Activated CD4-positive, alpha-beta T cell treated with anti-CD3 and anti-CD28 coated beads, Interleukin-2, amount 10 ng/mL, durations not matched to agents 7 days and 5 days (primary cell): Measurements from ENCODE around the gene KCNT1. TPM values are rescaled to one million over a fixed set of nuclear protein-coding genes. Genes with fewer than 3 reads are reported as not detected.

Experiments
- CTCF ChIA-PET: fragments of 350-600 bp; sonication (Branson Sonifier 250); formaldehyde crosslinking; loops from one replicate; lab custom pipeline; 2021; ENCODE audit warnings: antibody characterized with exemption; lab: Charles Lee
- POLR2A ChIA-PET: fragments of 350-600 bp; sonication (Branson Sonifier 250); formaldehyde crosslinking; loops from one replicate; lab custom pipeline; 2021; ENCODE audit warnings: antibody characterized with exemption; lab: Charles Lee
- DNase-seq: peaks from one replicate; pipeline ENCODE4 v3.0.0-alpha.2; 2020
- H3K27ac Mint-ChIP-seq: one replicate; pipeline ENCODE4 v1.8.0; 2021; ENCODE audit warnings: mild to moderate bottlenecking, moderate library complexity, mixed read lengths
- H3K27me3 Mint-ChIP-seq: one replicate; pipeline ENCODE4 v1.8.0; 2021; ENCODE audit warnings: mixed read lengths
- H3K36me3 Mint-ChIP-seq: one replicate; pipeline ENCODE4 v1.8.0; 2021; ENCODE audit warnings: low read depth, mixed read lengths
- H3K4me1 Mint-ChIP-seq: one replicate; pipeline ENCODE4 v1.8.0; 2021; ENCODE audit warnings: mixed read lengths
- H3K4me3 Mint-ChIP-seq: one replicate; pipeline ENCODE4 v1.8.0; 2021; ENCODE audit warnings: mild to moderate bottlenecking, moderate library complexity, mixed read lengths
- H3K9me3 Mint-ChIP-seq: one replicate; pipeline ENCODE4 v1.8.0; 2021; ENCODE audit warnings: mixed read lengths
- total RNA-seq, 2 experiments: library from RNA; stranded (reverse); gene quantifications; one replicate each; pipeline ENCODE4 v1.2.3, GENCODE V29; 2021

The KCNT1 gene
- total RNA-seq, 2 experiments from 2014 or later = 0.08 TPM; not detected in 1

DNA sequence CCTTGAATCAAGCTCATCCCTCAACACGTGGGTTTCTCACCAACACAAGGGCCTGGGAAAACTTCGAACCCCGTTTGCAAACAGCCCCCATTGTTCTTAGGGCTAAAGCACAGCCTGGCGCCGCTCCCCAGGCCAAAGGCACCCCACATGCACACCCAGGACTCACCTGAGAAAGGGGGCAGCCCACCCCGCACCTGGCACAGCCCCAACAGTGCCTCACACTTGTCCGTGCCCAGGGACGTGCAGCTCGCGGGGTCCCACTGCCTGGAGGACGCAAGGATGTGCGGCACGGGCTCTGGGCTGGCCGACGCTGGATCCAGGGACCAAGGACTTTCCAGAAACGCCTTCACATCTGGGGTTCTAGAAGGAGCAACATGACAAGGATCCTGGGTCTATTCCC lies 5.5 kb upstream of the KCNT1 start:
- no peaks in the 10 kb centered on the region for H3K36me3 Mint-ChIP-seq
- H3K4me3 Mint-ChIP-seq = no peak overlapping the region
- H3K9me3 Mint-ChIP-seq = no peaks in the 10 kb centered on the region
- no peaks in the 10 kb centered on the region for H3K4me1 Mint-ChIP-seq
- H3K27me3 Mint-ChIP-seq = no peaks in the 10 kb centered on the region
- ChIA-PET CTCF (no interaction called here), POLR2A (no interaction called here)
- DNase-seq = no peak
- H3K27ac Mint-ChIP-seq = no peak overlapping the region

DNA sequence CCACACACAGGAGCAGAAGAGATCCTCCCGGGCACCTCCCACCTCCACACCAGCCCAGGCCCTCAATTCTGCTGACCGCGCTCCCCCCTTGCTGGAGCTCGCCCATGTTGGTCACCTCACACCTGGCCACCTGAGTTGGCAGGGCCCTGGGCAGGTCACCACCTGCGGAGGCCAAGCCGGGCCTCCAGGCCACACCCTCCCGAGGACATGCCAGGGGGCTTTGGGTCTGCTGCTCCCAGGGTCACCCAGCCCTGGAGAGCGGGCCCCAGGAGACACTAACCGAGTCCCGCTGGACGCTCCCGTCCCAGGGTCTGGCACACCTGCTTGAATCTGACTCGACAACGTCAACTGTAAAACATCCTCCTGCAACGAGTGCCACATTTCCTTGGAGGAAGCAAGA lies 4.8 kb upstream of the KCNT1 start:
- Mint-ChIP-seq H3K36me3 (no peaks in the 10 kb centered on the region), H3K27me3 (no peaks in the 10 kb centered on the region), H3K4me1 (no peaks in the 10 kb centered on the region), H3K4me3 (no peak overlapping the region), H3K27ac (no peak overlapping the region), H3K9me3 (no peaks in the 10 kb centered on the region)
- no peak for DNase-seq
- ChIA-PET CTCF (no interaction called here), POLR2A (no interaction called here)

DNA sequence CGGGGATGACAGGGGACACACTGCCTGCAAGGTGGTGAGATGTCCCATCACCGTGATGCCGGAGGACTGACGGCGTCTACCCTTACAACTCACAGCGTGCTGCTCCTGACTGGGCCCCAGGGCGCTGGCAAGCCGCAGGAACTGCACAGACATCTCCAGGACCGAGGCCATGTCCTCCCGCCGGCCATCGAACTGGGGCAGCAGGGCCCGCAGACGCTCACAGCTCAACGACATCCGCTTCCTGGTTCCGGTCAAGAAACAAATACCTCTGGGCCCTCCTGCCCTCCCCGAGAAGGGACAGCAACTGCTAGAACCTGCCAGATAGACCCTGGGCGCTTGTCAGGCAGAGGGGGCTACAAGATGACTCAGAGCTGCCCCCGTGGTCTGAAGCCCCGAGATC lies 3.7 kb upstream of the KCNT1 start:
- Mint-ChIP-seq H3K27me3 (no peaks in the 10 kb centered on the region), H3K36me3 (no peaks in the 10 kb centered on the region), H3K4me3 (no peak overlapping the region), H3K9me3 (no peaks in the 10 kb centered on the region), H3K4me1 (no peaks in the 10 kb centered on the region), H3K27ac (no peak overlapping the region)
- DNase-seq = no peak
- ChIA-PET POLR2A (no interaction called here), CTCF (no interaction called here)

DNA sequence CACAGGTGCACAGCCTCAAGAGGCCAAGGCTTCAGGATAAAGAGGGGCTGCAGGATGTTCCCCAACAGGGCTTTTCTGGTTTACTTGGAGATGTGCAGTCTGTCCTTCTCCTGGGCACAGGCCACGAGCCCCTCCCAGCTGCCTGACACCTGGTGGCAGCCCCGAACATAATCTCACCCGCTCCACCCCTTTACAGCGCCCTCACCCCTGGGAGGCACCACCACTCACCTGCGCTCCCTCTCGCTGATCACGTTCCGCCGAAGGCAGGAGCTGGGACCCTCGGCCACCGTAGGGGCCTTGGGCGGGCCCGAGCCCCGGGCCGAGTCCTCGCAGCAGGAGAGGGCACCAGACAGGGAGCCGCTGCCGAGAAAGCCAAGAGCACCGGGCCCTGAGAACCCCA lies 3.2 kb upstream of the KCNT1 start:
- Mint-ChIP-seq H3K36me3 (no peaks in the 10 kb centered on the region), H3K4me3 (no peak overlapping the region), H3K9me3 (no peaks in the 10 kb centered on the region), H3K27me3 (no peaks in the 10 kb centered on the region), H3K27ac (no peak overlapping the region), H3K4me1 (no peaks in the 10 kb centered on the region)
- CTCF ChIA-PET = no interaction called here
- no peak for DNase-seq
- POLR2A ChIA-PET = no interaction called here

DNA sequence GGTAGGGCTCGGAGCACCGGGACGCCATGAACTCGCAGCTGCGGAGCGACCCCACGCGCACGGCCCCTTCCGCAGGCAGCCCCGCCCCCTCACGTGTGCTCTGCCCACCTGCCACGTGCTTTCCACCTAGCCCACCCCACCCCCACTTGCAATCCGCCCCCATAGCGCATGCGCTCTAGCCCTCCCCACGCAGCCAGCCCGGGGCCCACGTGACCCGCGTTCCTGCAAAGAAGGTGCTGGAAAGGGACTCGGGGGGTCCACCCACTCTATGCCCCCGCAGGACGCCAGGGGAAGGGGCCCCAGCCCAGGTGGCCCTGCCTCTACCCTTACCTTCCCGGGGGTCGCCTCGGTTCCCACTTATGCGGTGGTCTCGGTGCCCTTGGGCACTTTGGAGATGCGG lies 2.5 kb upstream of the KCNT1 start, which contains the start of gene SOHLH1:
Gene SOHLH1, minus strand, starts transcription at position 42 of the 400 bp plus-strand sequence. Its CDS starts 14 bp downstream, at position 28.
- Mint-ChIP-seq H3K36me3 (no peaks in the 10 kb centered on the region), H3K9me3 (no peaks in the 10 kb centered on the region), H3K4me3 (no peak within 1 kb of the TSS), H3K4me1 (no peaks in the 10 kb centered on the region), H3K27ac (no peak within 1 kb of the TSS), H3K27me3 (no peaks in the 10 kb centered on the region)
- no peak for DNase-seq
- POLR2A ChIA-PET = no interaction called here
- CTCF ChIA-PET = no interaction called here

DNA sequence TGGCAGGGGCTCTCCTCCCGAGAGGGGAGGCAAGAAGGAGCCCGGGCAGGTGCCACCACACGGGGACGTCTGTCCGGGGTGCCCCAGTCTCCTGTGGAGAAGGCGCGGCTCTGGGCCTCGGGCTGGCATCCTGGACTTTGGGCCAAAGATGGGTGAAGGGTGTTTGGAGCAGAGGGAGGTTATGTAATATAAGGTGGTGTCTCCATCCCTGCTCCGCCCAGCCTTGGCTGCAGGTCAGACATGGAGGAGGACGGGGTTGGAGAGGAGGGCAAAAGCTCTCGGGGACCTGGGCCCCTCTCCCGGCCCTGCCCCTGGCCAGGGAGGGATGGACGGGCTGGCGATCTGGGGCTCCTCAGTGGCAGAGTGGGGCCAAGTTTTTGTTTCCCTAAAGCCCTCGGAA lies 1.5 kb upstream of the KCNT1 start:
- no peak overlapping the region for H3K4me3 Mint-ChIP-seq
- H3K27me3 Mint-ChIP-seq = no peaks in the 10 kb centered on the region
- ChIA-PET POLR2A (no interaction called here), CTCF (no interaction called here)
- H3K9me3 Mint-ChIP-seq = no peaks in the 10 kb centered on the region
- H3K27ac Mint-ChIP-seq = no peak overlapping the region
- H3K36me3 Mint-ChIP-seq = no peaks in the 10 kb centered on the region
- no peaks in the 10 kb centered on the region for H3K4me1 Mint-ChIP-seq
- DNase-seq = no peak

DNA sequence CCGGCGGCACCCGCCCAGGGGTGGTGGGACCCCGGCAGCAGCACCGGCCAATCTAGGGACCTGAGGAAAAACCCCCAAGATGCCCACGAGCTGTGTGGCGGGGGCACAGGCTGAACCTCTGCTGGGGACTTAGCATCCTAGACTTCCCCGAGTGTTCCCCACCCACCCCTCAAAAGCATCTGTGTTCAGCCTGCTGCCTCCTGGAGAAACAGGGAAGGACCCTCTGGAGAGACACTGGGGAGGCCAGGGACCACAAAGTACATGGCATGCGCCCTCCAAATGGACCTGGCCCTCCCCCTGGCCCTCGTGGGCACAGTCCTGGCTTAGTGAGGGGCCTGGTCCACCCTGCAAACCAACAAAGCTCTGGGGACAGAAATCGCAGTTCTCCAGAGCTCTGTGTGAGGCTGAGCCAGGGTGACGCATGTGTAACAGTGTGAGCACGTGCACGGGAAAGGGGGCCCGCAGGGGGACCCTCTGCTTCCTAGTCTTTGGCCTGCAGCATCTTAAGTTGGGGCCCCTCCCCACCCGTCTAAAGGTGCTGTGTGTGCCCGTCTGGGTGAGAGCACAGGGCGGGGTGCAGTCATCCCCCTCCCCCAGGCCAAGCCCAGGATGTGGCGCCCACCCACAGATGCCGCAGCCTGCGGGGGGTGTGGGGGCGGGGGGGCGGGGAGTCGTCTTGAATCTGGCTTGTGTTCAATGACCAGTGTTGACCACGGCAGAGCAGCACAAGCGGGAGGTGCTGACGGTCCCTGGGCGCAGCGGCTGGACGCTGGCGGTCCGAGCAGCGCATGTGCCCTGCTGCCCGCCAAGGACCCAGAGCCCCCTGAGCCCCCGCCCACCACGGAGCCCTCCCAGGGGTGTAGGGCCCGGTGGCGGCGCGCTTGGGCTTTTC lies 672 bp upstream of the KCNT1 start:
- POLR2A ChIA-PET = no interaction called here

DNA sequence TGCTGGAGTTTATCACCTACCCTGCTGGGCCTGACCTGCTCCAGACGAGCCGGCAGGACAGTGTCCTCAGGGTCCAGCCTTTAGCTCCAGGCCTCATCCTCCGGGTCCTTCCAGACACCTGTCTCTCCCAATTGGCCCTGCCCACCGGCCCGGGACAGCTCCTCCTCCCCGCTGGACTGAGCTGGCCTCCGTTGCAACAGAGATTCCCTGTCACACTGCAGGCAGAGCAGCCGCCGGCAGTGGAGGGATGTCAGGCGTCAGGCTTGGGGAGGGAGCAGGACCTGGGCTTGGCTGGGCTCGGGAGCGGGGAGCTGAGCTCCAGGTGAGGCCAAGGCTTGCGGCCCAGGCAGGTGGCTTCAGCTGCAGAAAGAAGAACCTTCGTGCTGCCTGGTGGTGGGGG lies 1.7 kb downstream of the KCNT1 start:
- CTCF ChIA-PET = interaction anchor here (1.4 kb wide), 1 partner anchor 11 kb away, joined by 3 read pairs; no protein-coding TSS in a partner anchor
- H3K36me3 Mint-ChIP-seq = no peaks in the 10 kb centered on the region
- H3K27ac Mint-ChIP-seq = no peak overlapping the region
- no peak for DNase-seq
- POLR2A ChIA-PET = no interaction called here
- H3K4me1 Mint-ChIP-seq = no peaks in the 10 kb centered on the region
- no peaks in the 10 kb centered on the region for H3K27me3 Mint-ChIP-seq
- H3K4me3 Mint-ChIP-seq = no peak overlapping the region
- H3K9me3 Mint-ChIP-seq = no peaks in the 10 kb centered on the region

More for the DNA sequence above, 672 bp upstream of the KCNT1 start:
- CTCF ChIA-PET = no interaction called here
- H3K27me3 Mint-ChIP-seq = no peaks in the 10 kb centered on the region
- H3K27ac Mint-ChIP-seq = no peak overlapping the region
- H3K4me3 Mint-ChIP-seq = no peak overlapping the region
- H3K4me1 Mint-ChIP-seq = no peaks in the 10 kb centered on the region
- no peaks in the 10 kb centered on the region for H3K9me3 Mint-ChIP-seq
- no peaks in the 10 kb centered on the region for H3K36me3 Mint-ChIP-seq
- DNase-seq = no peak

DNA sequence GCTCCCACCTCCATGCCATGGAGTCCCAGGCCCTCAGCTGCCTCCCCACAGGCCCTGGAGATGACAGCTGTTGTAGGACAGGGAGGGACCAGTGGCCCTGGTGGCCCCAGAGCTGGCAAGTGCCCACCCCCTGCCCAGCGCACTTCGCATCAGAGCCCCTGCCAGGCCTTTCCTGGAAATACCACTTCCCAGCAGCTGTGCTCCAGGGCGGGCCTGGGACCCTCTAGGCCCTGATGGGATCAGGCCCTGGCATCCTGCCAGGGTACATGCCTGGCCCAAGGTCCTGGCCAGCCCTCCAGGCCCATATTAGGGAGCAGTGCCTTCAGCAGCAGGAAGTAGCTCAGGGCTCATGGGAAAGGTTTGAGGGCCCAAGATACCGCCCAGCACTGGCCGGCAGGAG lies 2.5 kb downstream of the KCNT1 start:
- no peak overlapping the region for H3K4me3 Mint-ChIP-seq
- no peaks in the 10 kb centered on the region for H3K27me3 Mint-ChIP-seq
- H3K9me3 Mint-ChIP-seq = no peaks in the 10 kb centered on the region
- H3K4me1 Mint-ChIP-seq = no peaks in the 10 kb centered on the region
- no peak overlapping the region for H3K27ac Mint-ChIP-seq
- CTCF ChIA-PET = no interaction called here
- H3K36me3 Mint-ChIP-seq = no peaks in the 10 kb centered on the region
- POLR2A ChIA-PET = no interaction called here
- DNase-seq = no peak

DNA sequence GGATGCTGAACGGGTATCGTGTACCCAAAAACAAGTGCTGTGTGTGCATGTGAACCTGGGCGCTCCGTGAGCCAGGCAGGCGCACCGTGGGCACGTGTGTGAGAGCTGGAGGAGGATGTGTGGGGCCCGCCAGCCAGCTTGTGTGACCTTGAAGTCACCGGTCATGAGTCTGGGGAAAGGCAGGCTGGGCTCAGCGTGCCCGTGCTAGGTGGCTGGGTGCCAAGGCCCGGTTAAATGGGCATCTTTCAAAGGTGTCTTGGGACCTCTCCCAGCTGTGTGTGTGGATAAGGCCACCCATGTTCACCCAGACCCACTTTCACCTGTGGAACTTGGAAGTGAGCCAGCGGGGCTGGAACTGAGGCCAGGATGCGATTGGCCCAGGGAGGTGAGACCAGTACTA lies 3.4 kb downstream of the KCNT1 start:
- no peak for DNase-seq
- Mint-ChIP-seq H3K4me1 (no peaks in the 10 kb centered on the region), H3K27ac (no peak overlapping the region), H3K27me3 (no peaks in the 10 kb centered on the region), H3K36me3 (no peaks in the 10 kb centered on the region), H3K4me3 (no peak overlapping the region), H3K9me3 (no peaks in the 10 kb centered on the region)
- ChIA-PET POLR2A (no interaction called here), CTCF (no interaction called here)

DNA sequence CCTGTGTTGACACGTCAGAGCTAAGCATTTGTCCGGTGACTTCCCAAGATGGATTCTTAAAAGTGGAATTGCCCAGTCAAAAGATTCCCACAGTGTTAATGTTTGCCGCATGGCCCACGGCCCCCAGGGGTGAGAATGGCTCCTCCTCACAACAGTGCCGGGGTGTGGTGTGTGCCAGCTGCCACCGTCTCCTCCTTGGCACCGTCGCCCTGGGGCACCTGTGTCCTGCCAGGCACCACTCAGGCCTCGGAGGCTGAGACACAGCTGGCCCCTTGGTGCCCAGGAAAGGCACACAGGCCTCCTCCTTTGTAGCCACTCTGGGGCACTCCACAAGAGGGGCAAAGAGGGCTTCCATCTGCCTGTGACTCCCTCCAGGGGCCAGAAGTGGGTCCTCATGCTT lies 4.3 kb downstream of the KCNT1 start:
- POLR2A ChIA-PET = no interaction called here
- Mint-ChIP-seq H3K4me3 (no peak overlapping the region), H3K4me1 (no peaks in the 10 kb centered on the region), H3K36me3 (no peaks in the 10 kb centered on the region), H3K27me3 (no peaks in the 10 kb centered on the region), H3K27ac (no peak overlapping the region), H3K9me3 (no peaks in the 10 kb centered on the region)
- CTCF ChIA-PET = no interaction called here
- no peak for DNase-seq

DNA sequence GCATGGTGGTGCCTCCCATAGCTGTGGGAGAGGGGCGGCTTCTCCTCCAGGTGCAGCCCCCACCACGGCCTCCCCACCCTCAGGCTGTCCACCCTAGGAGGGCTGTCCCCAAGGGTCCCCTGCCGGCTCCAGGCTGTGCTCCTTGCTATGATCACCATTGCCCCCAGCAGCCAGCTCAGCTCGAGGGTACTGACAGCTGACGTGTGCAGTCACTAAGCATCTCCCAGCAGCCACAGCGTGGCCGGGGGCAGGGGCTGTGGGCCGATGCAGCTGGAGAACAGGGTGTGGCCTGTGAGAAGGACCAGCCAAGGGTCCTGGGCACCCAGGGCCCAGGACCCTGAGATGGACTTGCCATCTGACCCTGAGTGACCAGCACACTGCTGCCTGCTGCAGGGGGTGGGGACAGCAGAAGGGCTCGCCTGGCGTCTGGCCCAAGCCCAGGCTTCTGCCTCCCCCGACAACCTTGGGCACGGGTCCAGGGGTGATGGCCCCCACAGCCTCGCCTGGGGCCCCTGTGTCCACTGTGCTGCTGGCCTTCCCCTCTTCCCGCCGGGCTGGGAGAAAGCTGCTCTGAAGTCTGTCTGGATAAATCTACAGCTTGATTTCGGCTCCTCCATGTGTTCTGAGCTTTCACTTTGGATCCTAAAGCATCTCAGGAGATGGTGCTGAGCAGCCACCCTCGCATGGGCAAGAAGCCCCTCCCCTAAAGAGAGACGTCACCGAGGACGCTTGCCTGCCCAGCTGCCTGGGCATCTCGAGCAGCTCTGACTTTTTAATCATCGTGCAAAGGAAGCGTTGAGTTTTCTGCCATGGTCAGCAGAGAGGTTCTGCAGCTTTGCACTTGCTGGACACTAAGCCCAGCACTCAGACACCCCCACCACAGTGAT lies 5.5 kb downstream of the KCNT1 start:
- no peak overlapping the region for H3K27ac Mint-ChIP-seq
- no peak overlapping the region for H3K4me3 Mint-ChIP-seq
- POLR2A ChIA-PET = no interaction called here
- CTCF ChIA-PET = interaction anchor here (1.5 kb wide), 1 partner anchor 13 kb away, joined by 4 read pairs; no protein-coding TSS in a partner anchor
- H3K36me3 Mint-ChIP-seq = no peaks in the 10 kb centered on the region
- no peaks in the 10 kb centered on the region for H3K4me1 Mint-ChIP-seq
- no peaks in the 10 kb centered on the region for H3K27me3 Mint-ChIP-seq
- H3K9me3 Mint-ChIP-seq = no peaks in the 10 kb centered on the region
- DNase-seq = no peak

DNA sequence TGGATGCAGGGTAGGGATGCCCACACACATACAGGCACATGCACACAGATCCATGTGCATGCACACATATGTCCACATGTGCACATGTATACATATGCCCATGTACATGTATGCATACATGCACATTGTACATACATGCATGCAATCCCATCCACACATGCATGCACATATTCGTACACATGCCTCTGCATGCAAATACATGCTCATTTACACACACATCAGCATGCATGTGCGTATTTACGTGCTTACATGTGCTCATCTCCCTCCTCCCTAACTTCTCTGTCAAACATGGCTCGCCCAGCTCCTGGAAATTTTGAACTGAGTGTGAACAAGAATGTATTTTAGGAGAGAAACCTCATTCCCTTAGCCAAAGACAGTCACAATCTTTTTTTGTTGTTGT lies 6.2 kb downstream of the KCNT1 start:
- DNase-seq = no peak
- H3K27ac Mint-ChIP-seq = no peak overlapping the region
- ChIA-PET POLR2A (no interaction called here), CTCF (interaction anchor here (1.5 kb wide), 1 partner anchor 12 kb away, joined by 4 read pairs; no protein-coding TSS in a partner anchor)
- H3K4me1 Mint-ChIP-seq = no peaks in the 10 kb centered on the region
- no peaks in the 10 kb centered on the region for H3K9me3 Mint-ChIP-seq
- H3K27me3 Mint-ChIP-seq = peaks cover 2% of the 10 kb centered on the region
- H3K36me3 Mint-ChIP-seq = no peaks in the 10 kb centered on the region
- H3K4me3 Mint-ChIP-seq = no peak overlapping the region
